Fibroblast of lung (primary cell): ENCODE measurements around the gene AMBRA1.

Source experiments
- EZH2 ChIP-seq: IDR thresholded peaks from 2 replicates; pipeline ENCODE4 v1.5.1; 2012; ENCODE audit warnings: low read length, control low read depth, mild to moderate bottlenecking; ENCODE audit errors: missing control alignments
- TF ChIP-seq, protein P1 (sequence below), 2 donors: IDR thresholded peaks in 1 of 2; conservative IDR thresholded peaks in 1 of 2; 1 replicate in 1 of 2; 2 replicates in 1 of 2; pipeline ENCODE4 v1.5.1; 2011 to 2012; ENCODE audit warnings: low read length in 2 of 2, control low read depth in 1 of 2, inconsistent platforms in 1 of 2, low read depth in 1 of 2, mild to moderate bottlenecking in 1 of 2

DNA sequence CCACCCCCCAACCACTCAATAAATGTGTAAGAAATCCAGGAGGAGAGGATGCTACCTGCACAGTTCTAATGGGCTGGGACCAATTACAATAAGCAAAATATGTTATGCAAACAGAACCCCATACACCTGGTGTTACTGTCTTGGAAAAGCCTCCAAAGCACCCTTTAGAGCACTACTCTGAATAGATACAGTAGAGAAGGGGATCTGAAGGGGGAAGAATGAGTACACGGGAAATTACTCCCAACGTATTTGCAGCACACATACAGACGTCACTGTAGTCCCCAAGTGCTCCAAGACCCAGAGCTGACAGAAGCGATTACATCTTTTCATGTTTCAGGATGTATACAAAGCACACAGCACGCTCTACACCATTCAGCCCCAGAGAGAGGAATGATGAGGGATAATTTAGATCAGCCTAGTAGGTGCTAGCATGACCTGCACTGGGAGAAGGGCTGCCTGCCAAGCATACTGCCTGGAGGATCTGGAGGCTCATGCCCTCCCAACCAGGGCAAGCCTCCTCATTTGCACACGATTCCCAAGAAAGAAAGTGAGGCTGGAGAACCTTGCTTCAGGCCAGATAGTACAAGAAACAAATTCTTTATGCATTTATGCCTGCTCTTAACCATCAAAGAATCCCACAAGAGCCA is 63.8 kb downstream of the AMBRA1 start:
- TF ChIP-seq, protein P1, sequence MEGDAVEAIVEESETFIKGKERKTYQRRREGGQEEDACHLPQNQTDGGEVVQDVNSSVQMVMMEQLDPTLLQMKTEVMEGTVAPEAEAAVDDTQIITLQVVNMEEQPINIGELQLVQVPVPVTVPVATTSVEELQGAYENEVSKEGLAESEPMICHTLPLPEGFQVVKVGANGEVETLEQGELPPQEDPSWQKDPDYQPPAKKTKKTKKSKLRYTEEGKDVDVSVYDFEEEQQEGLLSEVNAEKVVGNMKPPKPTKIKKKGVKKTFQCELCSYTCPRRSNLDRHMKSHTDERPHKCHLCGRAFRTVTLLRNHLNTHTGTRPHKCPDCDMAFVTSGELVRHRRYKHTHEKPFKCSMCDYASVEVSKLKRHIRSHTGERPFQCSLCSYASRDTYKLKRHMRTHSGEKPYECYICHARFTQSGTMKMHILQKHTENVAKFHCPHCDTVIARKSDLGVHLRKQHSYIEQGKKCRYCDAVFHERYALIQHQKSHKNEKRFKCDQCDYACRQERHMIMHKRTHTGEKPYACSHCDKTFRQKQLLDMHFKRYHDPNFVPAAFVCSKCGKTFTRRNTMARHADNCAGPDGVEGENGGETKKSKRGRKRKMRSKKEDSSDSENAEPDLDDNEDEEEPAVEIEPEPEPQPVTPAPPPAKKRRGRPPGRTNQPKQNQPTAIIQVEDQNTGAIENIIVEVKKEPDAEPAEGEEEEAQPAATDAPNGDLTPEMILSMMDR (conservative IDR thresholded peaks at IDR 0.05 in 1 of 2, IDR thresholded peaks at IDR 0.05 in 1 of 2; ENCODE audit: low read depth in 1 of 2, low read length in 2 of 2): no peak
- TF ChIP-seq EZH2: no peak
